ENCODE data around the gene RNF43.
"Not testable (repeated sequence)": the region's sequence is repeated elsewhere in the genome, so short reads cannot be mapped to it uniquely, and the experiment has no call there.

The RNF43 gene

DNA sequence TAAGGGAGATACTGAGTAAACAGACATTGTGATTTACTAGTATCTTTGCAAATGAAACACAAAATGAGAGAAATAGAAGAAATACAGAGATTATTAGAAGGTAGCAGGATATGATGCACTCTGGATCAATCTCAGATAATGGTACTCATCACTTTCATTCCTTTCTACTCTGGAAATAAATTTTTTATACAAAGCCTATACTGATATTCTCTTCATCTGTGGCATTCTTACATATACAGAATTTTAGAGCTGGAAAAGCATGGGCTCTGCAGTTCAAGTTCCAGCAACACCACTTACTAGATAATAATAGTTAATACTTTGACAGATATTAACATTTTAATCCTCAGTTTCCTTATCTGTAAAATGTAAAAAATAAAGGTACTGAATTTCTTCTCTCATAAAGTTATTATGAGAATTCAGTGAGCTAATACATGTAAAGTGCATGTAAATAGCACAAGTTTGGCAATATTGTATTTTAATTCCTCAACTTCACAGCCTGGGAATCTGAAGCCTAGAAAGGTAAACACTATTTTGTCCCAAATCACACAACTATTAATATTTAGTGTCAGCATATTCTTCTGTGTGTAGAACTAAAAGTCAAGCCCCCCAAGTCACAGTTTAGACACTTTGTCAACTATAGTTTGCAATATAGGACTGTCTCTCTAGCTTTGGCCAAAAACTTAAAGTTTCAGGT is 6.5 kb downstream of the RNF43 start:
- no peak for FAIRE-seq
- DNase-seq (ENCODE audit: insufficient read length, low spot score) = no peak

DNA sequence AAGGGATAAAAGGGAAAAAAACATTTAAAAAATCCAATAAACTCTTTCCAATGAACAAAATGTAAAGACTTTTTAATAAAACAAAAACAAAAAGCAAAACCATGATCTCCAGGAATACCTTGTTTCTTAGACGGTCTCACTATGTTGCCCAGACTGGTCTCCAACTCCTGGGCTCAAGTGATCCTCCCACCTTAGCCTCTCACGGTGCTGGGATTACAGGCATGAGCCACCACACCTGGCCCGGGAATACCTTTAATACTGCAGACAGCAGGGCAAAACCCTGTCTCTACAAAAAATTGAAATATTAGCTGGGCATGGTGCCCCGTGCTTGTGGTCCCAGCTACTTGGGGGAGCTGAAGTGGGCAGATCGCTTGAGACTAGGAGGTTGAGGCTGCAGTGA is 7.9 kb downstream of the RNF43 start:
- FAIRE-seq (no peak), DNase-seq (ENCODE audit: insufficient read length, low spot score) (no peak)

DNA sequence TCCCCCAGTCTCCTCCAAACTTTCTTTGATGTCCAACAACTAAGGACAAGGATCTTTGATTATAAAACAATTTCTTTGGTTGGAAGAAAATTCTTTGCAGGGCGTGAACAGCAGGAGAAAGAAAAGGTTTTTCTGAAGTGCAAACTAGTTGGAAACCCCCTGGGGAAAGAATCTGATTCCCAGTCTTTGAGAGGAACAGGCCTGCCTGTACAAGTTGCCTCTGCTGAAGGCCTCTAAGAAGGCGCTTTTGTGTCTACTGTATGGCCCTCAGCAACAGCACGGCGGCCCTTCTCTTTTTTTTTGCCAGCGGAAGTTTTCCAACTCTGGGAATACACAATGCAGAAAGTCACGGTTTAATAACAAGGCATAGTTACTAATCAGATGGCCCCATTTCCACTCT is 14.0 kb downstream of the RNF43 start:
- FAIRE-seq = no peak
- DNase-seq (ENCODE audit: insufficient read length, low spot score) = no peak

DNA sequence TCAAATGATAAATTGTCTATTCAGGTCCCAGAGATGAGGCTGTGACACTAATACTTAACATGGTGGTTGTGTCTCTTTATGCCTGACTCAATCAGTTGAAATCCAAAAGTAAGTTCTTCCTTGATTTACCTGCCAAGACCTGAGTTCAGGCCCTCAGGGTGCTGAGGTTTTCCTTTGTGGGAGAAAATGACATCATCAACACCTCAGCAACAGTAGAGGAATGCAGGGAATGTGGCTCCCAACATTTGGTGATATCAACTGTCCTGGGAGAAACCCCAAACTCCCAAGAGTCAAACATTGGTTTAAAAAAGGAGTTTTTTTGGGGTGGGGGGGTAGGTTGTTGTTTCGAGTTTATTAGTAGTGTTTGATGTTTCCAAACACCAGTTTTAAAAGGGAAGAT is 14.7 kb downstream of the RNF43 start:
- FAIRE-seq (no peak), DNase-seq (ENCODE audit: insufficient read length, low spot score) (no peak)

DNA sequence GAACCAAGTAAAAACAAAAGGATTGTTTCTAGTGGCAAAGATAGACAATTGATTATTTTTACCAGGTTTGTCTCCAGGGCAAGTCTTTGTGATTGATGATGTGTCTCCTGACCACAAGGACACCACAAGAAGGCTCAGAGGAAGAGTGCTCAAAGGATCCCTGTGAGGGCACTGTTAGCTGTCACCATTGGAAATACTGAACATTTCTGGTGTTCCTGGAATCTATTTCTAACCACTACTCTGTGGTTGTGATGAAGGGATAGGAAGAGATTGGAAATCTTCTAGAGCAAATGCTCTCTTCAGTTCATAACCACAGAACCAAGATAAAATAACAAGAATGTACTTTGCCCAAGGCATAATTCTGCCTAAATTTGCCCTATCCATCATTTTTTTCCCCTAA is 15.3 kb downstream of the RNF43 start:
- FAIRE-seq = no peak

DNA sequence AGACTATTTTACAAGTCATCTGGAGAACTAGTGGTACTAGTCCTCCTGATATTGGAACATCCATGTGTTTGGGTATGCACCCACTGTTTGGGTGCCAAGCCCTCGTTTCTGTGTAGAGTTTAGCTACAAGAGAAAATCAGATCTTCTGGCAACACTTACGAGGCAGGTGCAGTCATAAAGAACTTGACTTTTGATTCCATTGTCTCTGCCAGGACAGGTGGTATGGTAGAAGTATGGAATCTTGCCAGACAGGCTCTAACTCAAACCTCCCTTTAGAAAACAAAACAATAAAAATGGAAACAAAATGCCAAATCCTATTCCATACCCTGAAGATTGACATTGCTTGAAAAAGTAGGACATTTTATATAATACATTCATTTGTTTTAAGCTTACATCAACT is 16.0 kb downstream of the RNF43 start:
- no peak for DNase-seq (ENCODE audit: insufficient read length, low spot score)
- FAIRE-seq = no peak

More for the DNA sequence above, 15.3 kb downstream of the RNF43 start:
- no peak for DNase-seq (ENCODE audit: insufficient read length, low spot score)

DNA sequence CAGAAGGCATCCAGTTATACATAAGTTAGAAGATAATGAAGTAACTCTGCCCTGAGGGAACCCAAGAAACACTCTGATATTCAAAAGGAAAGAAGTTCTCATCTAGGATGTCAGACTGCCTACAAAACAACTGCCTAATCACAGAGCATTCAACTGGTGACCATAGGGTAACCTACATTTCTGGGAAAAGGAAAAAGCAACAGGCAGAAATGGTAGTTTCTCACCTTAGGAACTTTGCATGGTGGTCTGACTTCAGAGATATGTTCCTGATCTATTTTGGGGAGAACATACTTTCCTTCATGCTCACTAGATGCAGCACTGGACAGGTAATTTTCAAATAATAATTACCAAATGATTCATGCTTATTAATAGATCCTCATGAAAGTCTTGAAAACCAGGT is 16.5 kb downstream of the RNF43 start:
- no peak for DNase-seq (ENCODE audit: insufficient read length, low spot score)
- FAIRE-seq = no peak

DNA sequence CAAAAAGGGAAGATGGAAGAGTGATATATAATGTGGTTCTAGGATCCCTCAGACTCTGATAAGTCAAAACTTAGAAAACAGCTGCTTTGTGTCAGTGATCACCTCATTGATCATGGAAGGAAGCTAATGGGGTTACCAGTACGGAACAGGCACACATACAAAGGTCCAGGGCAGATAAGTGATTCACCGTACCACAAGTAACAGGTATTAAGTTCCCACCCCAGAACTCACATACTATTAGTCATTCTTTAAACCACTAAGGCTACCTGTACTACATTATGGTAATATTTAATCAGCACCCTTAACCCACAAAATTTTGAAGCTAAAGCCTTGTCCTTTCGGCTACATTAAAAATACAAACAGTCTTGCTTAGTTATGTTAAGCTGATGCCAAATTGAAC is 17.4 kb downstream of the RNF43 start:
- no peak for DNase-seq (ENCODE audit: insufficient read length, low spot score)

DNA sequence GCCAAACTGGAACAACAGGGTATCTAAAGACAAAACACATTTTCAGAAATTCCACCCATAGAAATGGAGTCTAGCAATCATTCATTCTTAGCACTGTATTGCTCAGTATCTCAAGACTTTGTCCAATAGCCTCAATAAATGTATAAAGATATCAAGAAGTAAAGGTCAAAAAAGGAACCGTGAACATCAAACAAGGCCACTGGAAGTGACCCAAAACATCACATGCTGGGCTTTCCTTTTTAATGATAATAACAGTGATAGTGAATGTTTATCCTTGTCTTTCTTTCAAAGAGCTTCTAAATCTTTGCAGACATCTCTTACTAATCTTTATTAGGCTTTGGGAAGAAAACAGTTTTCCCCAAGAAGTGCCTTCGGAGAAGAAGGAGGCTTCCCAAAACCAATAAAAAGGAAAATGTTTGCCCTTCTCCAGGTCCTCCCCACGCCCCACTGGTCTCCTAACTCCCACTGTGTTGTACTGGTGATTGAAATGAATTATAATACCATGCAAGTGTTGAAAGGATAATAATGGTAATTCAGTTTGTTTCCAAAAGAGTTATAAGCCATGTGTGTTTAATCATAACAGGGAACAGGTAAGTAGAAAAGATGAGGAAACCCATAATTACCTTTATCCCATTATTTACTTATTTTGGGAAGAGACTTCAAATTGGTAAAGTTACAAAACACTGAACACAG is 18.6 kb downstream of the RNF43 start:
- no peak for FAIRE-seq
- DNase-seq (ENCODE audit: insufficient read length, low spot score) = no peak

More for the DNA sequence above, 17.4 kb downstream of the RNF43 start:
- FAIRE-seq = no peak

DNA sequence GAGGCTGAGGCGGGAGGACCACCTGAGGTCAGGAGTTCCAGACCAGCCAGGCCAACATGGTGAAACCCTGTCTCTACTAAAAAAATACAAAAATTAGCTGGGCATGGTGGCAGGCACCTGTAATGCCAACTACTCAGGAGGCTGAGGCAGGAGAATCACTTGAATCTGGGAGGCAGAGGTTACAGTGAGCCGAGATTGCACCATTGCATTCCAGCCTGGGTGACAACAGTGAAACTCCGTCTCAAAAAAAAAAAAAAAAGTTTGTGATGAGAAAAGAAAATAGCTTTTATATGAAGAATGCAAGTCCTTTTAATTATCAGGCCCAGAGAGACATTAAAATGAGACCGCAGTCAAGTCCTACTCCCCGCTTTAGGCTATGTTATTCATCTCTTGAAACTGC is 19.9 kb downstream of the RNF43 start:
- not testable (repeated sequence) for DNase-seq (ENCODE audit: insufficient read length, low spot score); FAIRE-seq

DNA sequence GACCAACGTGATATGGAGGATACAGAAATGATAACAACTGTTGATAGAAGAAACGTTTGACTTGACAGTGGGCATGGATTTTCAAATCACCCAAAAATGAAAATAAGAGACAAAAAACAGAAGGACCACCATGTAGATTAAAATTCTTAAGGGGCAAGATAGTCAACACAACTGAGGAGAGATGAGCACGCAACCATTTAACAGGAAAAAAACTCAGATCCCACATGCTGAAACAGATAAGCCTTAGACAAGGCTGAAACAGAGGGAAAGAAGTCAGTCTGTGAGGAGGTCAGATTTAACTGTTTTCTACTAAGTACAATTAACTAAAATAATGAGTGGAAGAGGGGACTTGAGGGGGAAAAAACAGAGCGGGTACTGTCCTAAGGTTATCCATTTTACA is 21.2 kb downstream of the RNF43 start:
- no peak for DNase-seq (ENCODE audit: insufficient read length, low spot score)
- FAIRE-seq = no peak

DNA sequence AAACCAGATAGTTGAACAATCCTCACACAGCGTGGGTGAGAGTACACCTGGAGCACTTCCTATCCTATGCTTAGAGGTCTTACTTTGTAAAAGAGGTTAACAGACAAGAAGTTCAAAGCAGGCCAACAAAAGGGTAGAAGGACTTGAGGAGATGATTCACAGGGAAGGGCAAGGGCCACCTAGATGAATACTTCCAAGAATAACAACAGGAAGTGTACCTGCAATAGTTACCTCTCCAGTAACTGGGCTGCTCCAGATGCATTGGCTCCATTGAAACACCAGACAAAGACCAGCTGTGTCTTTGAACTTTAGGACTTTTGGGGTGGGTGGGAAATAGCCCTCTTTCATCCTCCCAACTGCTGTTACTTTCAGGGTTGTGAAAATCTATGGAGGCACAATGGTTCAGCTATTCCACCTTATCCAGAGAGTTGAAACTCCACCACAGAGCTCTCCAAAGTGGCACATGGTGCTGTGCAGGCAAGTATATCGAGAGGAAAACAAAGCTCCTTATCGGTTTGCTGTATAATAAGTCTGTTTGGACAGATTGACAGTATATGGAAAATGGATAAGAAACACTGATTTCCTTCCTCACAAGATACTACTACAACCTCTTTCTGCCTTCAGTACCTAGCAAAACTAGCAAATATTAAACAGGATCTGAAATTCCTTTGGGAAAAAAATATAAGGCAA is 22.7 kb downstream of the RNF43 start:
- no peak for FAIRE-seq

DNA sequence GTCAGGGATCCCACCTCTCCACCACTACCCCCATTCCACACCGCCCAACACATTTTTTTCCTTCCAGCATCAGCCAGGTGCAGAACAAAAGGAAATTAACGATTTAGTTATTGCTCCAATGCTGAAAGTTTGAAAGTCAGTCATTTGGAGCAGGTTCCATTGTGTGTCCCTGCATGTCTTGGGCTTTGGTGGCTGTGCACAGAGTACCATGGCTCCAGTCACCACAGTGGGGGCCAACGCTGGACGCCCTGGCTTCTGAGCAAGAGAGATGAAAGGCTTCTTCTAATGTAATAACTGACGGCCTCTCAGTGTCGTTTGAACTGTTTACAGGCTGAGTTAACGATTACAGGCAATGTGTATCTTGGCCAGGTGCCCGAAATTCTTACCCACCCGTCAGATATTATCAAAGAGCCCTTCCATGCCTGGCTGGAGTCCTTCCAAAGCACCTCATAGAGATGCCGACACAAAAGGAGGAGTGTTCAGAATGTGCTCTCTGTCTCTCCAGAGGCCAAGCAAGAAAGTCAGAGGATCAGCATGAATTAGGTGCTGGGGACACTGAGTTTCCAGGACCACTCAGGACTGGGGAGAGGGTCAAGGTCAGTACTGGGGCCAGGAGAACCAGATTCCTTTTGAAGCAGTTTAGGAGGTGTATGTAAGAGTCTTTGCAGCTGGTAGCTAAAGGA is 25.9 kb downstream of the RNF43 start:
- no peak for DNase-seq (ENCODE audit: insufficient read length, low spot score)
- no peak for FAIRE-seq

More for the DNA sequence above, 22.7 kb downstream of the RNF43 start:
- DNase-seq (ENCODE audit: insufficient read length, low spot score) = no peak

DNA sequence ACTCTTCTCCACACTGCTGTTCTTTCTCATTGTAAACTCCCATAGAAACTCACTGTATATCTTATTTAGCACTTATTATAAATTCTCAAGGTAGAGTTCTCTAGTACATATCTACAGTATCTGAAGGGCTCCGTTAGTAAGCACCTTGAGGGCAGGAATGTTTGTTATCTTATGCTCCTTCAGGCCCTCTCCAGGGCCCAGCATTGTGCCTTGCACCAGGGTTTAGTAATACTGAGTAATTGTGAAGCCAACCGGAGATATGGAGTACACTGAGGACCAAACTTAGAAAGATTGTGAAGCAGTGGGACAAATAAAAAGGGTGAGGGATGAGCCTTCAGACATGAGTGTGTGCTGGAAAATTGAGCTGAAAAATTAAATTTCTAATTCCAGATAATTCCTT is 26.4 kb downstream of the RNF43 start:
- no peak for FAIRE-seq
- no peak for DNase-seq (ENCODE audit: insufficient read length, low spot score)

DNA sequence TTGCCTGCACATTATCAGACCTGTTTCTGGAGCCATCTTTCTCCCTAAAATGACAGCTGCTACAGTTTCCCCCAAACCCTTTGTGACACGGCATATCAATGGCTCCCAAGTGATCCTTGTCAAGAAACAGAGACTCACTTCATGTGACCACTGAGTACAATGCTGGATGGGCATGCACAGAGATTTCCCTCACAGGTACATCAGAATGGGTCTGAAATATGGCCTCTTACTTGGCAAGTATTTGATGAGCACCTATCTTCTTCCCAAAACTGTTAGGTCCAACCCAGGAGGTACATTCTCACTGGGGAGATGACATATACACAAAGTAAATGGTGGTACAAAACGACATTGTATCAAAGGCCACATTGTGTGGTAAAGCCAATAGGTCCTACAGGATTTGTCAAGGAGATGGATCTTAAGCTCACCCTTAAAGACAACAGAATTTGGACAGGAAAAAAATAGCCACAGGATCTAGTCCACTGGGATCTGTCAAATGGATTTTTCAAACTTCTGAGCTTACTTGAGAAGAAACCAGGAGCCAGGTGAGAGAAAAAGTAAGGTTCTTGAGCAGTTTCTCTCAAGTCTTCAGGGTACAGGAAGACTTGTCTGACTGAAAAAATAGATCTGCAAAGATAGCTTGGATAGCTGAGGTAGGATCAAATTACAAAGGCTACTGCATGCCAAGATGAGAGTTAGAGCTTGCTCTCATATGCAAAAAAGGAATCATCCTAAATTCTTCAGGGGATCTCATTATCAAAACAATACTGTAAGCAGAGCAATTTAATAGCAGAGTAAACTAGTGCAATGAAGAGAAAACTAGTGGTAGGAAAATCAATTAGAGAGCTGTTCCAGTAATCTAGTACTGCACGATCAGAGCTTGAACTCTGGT is 28.8 kb downstream of the RNF43 start:
- DNase-seq (ENCODE audit: insufficient read length, low spot score) = no peak
- FAIRE-seq = no peak

DNA sequence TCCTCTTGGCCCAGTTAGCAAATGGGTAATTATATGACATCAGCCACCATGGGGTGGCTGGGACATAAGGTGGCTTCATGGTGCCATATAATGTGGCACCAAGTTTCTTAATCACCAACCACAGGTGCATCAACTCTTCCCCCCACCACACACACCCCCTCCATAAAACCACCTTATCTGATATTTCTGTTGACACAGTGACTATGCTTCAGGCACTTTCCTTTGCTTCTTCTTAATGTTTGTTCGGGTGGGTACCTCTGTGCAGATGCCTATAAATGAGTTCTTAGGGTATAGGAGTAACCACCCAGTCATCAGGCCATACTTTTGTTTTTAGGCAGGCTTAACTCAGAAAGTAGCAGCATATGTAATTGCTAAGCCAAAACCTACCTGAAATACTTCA is 29.5 kb downstream of the RNF43 start:
- no peak for FAIRE-seq
- no peak for DNase-seq (ENCODE audit: insufficient read length, low spot score)

DNA sequence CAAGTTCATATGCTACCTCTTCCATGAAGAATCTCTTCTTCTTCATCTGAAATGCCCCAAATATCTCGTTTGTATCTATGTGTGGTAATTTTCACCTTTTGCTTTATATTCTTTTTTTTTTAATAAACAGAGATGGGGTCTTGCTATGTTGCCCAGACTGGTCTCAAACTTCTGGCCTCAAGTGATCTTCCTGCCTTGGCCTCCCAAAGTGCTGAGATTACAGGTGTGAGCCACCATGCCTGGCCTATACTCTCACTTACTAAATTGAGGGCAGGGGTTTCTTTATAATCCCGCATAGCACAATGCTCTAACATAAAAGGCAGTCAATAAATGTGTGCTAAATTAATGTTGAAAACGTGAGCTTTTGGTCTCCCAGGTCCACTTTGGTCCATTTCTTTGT is 30.6 kb downstream of the RNF43 start:
- DNase-seq (ENCODE audit: insufficient read length, low spot score) (no peak), FAIRE-seq (no peak)

DNA sequence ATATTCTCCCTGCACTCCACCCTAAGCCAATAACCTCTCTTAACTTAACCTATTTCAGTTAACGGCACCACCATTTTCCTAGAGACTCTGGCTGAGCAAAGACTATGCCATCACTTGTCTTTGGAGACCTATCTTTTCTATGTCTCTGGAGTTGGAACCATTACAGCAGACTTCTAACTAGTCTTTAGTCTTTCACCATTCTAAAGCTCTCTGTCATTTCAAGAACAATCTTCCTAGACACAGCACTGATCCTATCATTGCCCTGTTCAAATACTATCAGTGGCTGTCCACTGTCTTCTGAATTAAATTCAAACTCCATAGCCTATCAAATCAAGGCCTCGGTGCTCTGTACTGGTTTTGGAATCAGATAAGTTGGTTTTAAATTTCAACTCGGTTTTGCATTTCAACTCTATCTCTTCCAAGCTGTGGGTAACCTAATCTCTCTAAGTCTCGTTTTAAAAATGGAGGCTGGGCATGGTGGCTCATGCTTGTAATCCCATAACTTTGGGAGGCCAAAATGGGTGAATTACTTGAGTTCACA is 31.9 kb downstream of the RNF43 start:
- no peak for FAIRE-seq
- DNase-seq (ENCODE audit: insufficient read length, low spot score) = no peak

DNA sequence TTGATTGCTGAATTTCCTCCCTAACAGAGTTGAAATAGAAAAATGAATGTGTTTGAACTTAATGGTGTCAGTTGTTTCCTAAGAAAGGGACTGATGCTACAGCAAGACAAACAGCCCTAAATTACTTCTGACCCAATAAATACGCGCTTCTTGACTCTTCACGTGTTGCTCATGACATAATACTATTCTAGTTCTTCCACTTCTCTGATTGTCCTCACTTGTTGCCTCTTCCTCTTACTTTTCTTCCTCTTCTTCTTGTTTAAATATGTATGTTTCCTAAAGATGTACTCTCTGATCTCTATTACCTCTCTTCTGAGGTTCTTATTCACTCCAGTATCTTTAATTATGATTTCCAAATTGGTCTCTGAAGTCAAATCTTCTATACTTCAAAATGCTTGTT is 32.4 kb downstream of the RNF43 start:
- DNase-seq (ENCODE audit: insufficient read length, low spot score) (no peak), FAIRE-seq (no peak)

DNA sequence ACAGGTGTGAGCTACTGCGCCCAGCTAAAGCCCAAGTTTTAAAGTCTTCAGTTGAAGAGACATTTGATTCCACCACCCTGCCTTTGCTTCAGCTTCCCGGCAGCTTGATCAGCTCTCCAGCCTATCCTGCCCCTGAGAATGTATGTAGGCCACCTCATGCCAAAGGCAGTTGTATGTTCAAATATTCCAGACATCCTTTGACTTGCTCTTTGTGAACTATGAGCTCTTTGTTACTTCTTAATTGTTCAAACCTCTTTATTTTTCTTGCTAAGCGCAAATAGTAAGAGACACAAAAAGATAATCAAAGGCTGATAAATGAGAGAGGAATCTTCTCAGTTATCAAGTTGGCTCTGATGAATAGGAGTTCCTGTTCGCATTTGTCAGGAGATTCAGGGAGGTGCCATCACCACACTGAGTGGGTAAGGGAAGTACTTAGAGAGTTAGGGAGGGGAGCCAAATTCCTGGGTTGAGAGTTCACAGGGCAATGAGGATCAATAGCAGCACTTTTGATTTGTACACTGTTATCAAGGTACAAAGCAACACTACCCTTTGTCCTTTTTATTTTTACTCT is 33.4 kb downstream of the RNF43 start:
- DNase-seq (ENCODE audit: insufficient read length, low spot score) (no peak), FAIRE-seq (no peak)

Measured in GM19239 (cell line).